Endothelial cell of umbilical vein (primary cell): Measurements from ENCODE around the gene BTBD18. TPM values are rescaled to one million over a fixed set of nuclear protein-coding genes. Genes with fewer than 3 reads are reported as not detected.

Source experiments
- BruUV-seq: library from RNA; stranded (reverse); fragments of 400-500 nt; replicated peaks from 2 replicates; lab custom pipeline; 2021; lab: Mats Ljungman, UMichigan
- CTCF ChIA-PET: fragments of 300-600, 350-600 bp; sonication (Branson Sonifier 250); formaldehyde crosslinking; loops from one replicate; lab custom pipeline; 2021; ENCODE audit warnings: antibody characterized with exemption, inconsistent platforms; lab: Charles Lee
- POLR2A ChIA-PET: fragments of 300-600, 350-600 bp; sonication (Branson Sonifier 250); formaldehyde crosslinking; loops from one replicate; lab custom pipeline; 2021; ENCODE audit warnings: antibody characterized with exemption, inconsistent platforms; lab: Charles Lee
- DNase-seq: peaks from one replicate; pipeline ENCODE4 v3.0.0-alpha.2; 2011; ENCODE audit warnings: low read depth, low spot score
- FAIRE-seq: peaks from 2 replicates; lab custom pipeline; 2011; peaks lifted over from hg19 to GRCh38; lab: Jason Lieb, UNC
- H2AFZ ChIP-seq: 2 replicates; pipeline ENCODE4 v1.6.0; 2012; ENCODE audit warnings: low read depth, low read length, control low read depth, inconsistent platforms
- H3K27ac ChIP-seq: 2 replicates; pipeline ENCODE4 v1.5.1; 2011; ENCODE audit warnings: low read depth, mild to moderate bottlenecking, control low read depth, low read length, moderate library complexity; ENCODE audit not compliant: insufficient read depth
- H3K27me3 ChIP-seq, 2 experiments: 2 replicates each; pipeline versions ENCODE4 v1.6.0 to v1.6.1; 2011; ENCODE audit warnings: low read length in 2 of 2, mixed read lengths in 1 of 2; ENCODE audit not compliant: control insufficient read depth in 2 of 2, insufficient read depth in 2 of 2
- H3K36me3 ChIP-seq, 2 experiments: 2 replicates in 1 of 2; 3 replicates in 1 of 2; pipeline ENCODE4 v1.5.1; 2011; ENCODE audit warnings: low read length in 2 of 2, mild to moderate bottlenecking in 1 of 2, moderate library complexity in 1 of 2; ENCODE audit not compliant: control insufficient read depth in 2 of 2, insufficient read depth in 2 of 2; ENCODE audit errors: extremely low read depth in 1 of 2
- H3K4me1 ChIP-seq: 3 replicates; pipeline ENCODE4 v1.5.1; 2011; ENCODE audit warnings: mild to moderate bottlenecking, low read length; ENCODE audit not compliant: control insufficient read depth, insufficient read depth; ENCODE audit errors: extremely low read depth
- H3K4me2 ChIP-seq: 2 replicates; pipeline ENCODE4 v1.6.1; 2011; ENCODE audit warnings: low read length, control low read depth, mixed read lengths; ENCODE audit not compliant: insufficient read depth
- H3K4me3 ChIP-seq, 3 experiments: fragments of 200-600 bp in 1 of 3; sonication (generic), shearing (Covaris generic) in 1 of 3; replicated peaks in 1 of 3; 2 replicates each; pipeline ENCODE4 v1.5.1; 2011 to 2016; ENCODE audit warnings: control low read depth in 3 of 3, low read length in 3 of 3, mild to moderate bottlenecking in 2 of 3, inconsistent platforms in 1 of 3, low read depth in 1 of 3, moderate library complexity in 1 of 3; ENCODE audit not compliant: insufficient read depth in 1 of 3
- H3K79me2 ChIP-seq: 2 replicates; pipeline ENCODE4 v1.6.0; 2012; ENCODE audit warnings: low read length, inconsistent platforms; ENCODE audit not compliant: control insufficient read depth, insufficient read depth
- H3K9ac ChIP-seq: replicated peaks from 2 replicates; pipeline ENCODE3; 2011; ENCODE audit warnings: low read length, control low read depth; ENCODE audit not compliant: insufficient read depth; ENCODE audit errors: extremely low read depth
- H3K9me1 ChIP-seq: replicated peaks from 3 replicates; pipeline ENCODE4 v1.6.0; 2011; ENCODE audit warnings: mild to moderate bottlenecking, low read length; ENCODE audit not compliant: control insufficient read depth, insufficient read depth; ENCODE audit errors: extremely low read depth
- H3K9me3 ChIP-seq: replicated peaks from 2 replicates; pipeline ENCODE4 v1.5.1; 2012; ENCODE audit warnings: low read length, inconsistent platforms; ENCODE audit not compliant: control insufficient read depth, insufficient read depth
- H4K20me1 ChIP-seq: replicated peaks from 2 replicates; pipeline ENCODE3; 2011; ENCODE audit warnings: mild to moderate bottlenecking, low read length; ENCODE audit not compliant: control insufficient read depth, insufficient read depth; ENCODE audit errors: extremely low read depth
- CTCF ChIP-seq, 2 donors: IDR thresholded peaks; 1 replicate in 1 of 2; 2 replicates in 1 of 2; pipeline ENCODE4 v1.5.1; 2011; ENCODE audit warnings: low read length in 2 of 2, mild to moderate bottlenecking in 2 of 2, moderate library complexity in 2 of 2, control low read depth in 1 of 2, inconsistent platforms in 1 of 2, low read depth in 1 of 2; ENCODE audit not compliant: insufficient read depth in 1 of 2; ENCODE audit errors: extremely low read depth in 1 of 2
- EZH2 ChIP-seq: IDR thresholded peaks from 2 replicates; pipeline ENCODE4 v1.6.1; 2012; ENCODE audit warnings: borderline replicate concordance, low read depth, mild to moderate bottlenecking, moderate library complexity, low read length, inconsistent platforms; ENCODE audit not compliant: severe bottlenecking
- FOS ChIP-seq: IDR thresholded peaks from 2 replicates; pipeline ENCODE4 v1.6.1; 2011; ENCODE audit warnings: mild to moderate bottlenecking, low read length, moderate library complexity, borderline replicate concordance; ENCODE audit not compliant: insufficient read depth
- GATA2 ChIP-seq: IDR thresholded peaks from 2 replicates; pipeline ENCODE4 v1.7.0; 2011; ENCODE audit warnings: low read depth, mild to moderate bottlenecking, moderate library complexity, mixed read lengths, low read length; ENCODE audit not compliant: insufficient read length, insufficient read depth
- JUN ChIP-seq: IDR thresholded peaks from 2 replicates; pipeline ENCODE4 v1.6.1; 2011; ENCODE audit warnings: borderline replicate concordance, low read depth; ENCODE audit not compliant: insufficient read length, insufficient read depth
- MAX ChIP-seq: IDR thresholded peaks from 2 replicates; pipeline ENCODE4 v1.6.1; 2011; ENCODE audit not compliant: insufficient read depth, insufficient read length
- MYC ChIP-seq: IDR thresholded peaks from one replicate; pipeline ENCODE4 v1.6.1; 2011; ENCODE audit warnings: mild to moderate bottlenecking, low read depth, low read length
- POLR2A ChIP-seq: IDR thresholded peaks from 2 replicates; pipeline ENCODE4 v1.6.1; 2012; ENCODE audit warnings: low read depth, mild to moderate bottlenecking, control low read depth, low read length
- POLR2AphosphoS5 ChIP-seq: IDR thresholded peaks from 2 replicates; pipeline ENCODE4 v1.6.1; 2012; ENCODE audit warnings: low read depth, mild to moderate bottlenecking, control low read depth, low read length, moderate library complexity; ENCODE audit not compliant: insufficient read depth
- dilution Hi-C: fragments of 300-500 bp; cut with MboI; formaldehyde crosslinking; loops from one replicate; pipeline ENCODE4 v1.15.0; 2019; ENCODE audit warnings: low sequenced_read_pairs; ENCODE audit not compliant: extremely low pct_ligation_motif_present
- intact Hi-C: fragments of 100-400 bp; cut with micrococcal nuclease; formaldehyde crosslinking; loops from one replicate; pipeline ENCODE4 v1.10.0; 2022
- polyA plus RNA-seq, 4 experiments: library from polyadenylated mRNA; depleted of rRNA in 3 of 4; stranded (reverse) in 3 of 4; unstranded in 1 of 4; fragments of >200 nt; gene quantifications; 2 replicates each; pipeline versions ENCODE4 v1.2.1 to v1.2.3, GENCODE V29; 2011 to 2012; ENCODE audit warnings: missing spikeins in 1 of 4
- total RNA-seq: library from RNA; stranded (reverse); gene quantifications from 2 replicates; pipeline ENCODE4 v1.2.3, GENCODE V29; 2021

The BTBD18 gene
- total and polyA plus RNA-seq, 2 donors (not counting 3 experiments of a cell fraction or from before 2014, with no cell fraction given): not detected

GRCh38 chr11:57786436-57786835 lies 34.8 kb upstream of the BTBD18 start:
- Histone ChIP-seq H3K27ac (no peak overlapping the region), H4K20me1 (peaks cover 13% of the 10 kb centered on the region), H3K4me3 (no peak overlapping the region), H3K9me1 (no peaks in the 10 kb centered on the region), H3K27me3 (no peaks in the 10 kb centered on the region), H3K36me3 (peaks cover 2 to 3% of the 10 kb centered on the region in 2 experiments), H3K4me2 (no peak overlapping the region), H3K79me2 (peaks cover 97% of the 10 kb centered on the region), H3K9me3 (no peaks in the 10 kb centered on the region), H3K9ac (no peak overlapping the region), H3K4me1 (peaks cover 19% of the 10 kb centered on the region), H2AFZ (no peak overlapping the region)
- TF ChIP-seq POLR2A: no peak
- no peak for TF ChIP-seq CTCF (IDR thresholded peaks at IDR 0.05; ENCODE audit: extremely low read depth in 1 of 2, insufficient read depth in 1 of 2, low read depth in 1 of 2, low read length in 2 of 2)
- no peak for TF ChIP-seq FOS
- TF ChIP-seq MAX: no peak
- TF ChIP-seq POLR2AphosphoS5: no peak
- no peak for TF ChIP-seq EZH2
- TF ChIP-seq JUN: no peak
- no peak for TF ChIP-seq MYC
- no peak for TF ChIP-seq GATA2
- DNase-seq (no peak), FAIRE-seq (no peak)
- BruUV-seq: no TSS peak
- intact Hi-C loops: no loop called here
- dilution Hi-C loops: no loop called here
- POLR2A ChIA-PET: no interaction called here
- CTCF ChIA-PET: interaction anchor here (1.0 kb wide), 1 partner anchor 14 kb away, joined by 4 read pairs; no protein-coding TSS in a partner anchor
